ENCODE results near the gene OR4N2.
A peak's percentile ranks its signal among the peaks of the same experiment; 100 is the strongest.
"Not testable (repeated sequence)": the region's sequence is repeated elsewhere in the genome, so short reads cannot be mapped to it uniquely, and the experiment has no call there.

OR4N2 gene

DNA sequence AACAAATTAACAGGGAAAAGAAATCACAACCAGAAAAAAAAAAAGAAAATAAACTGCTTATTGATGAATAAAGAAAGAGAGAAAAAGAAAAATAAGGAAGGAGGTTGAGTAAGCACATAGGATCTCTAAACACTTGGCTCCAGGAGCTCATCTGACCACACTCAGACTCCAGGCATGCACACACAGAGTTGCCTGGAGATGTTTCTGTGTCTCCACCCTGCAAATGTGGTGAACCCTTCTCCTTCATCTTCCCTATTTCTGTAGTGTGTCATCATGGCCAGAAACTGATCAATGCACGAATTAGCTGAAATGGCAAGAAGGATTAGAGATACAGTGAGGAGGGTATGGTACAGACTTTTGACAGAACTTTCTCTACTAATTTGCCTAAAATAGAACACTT lies 20.2 kb downstream of the OR4N2 start:
- H3K36me3 ChIP-seq, result no peaks in the 10 kb centered on the region
- H3K4me1 ChIP-seq, result no peaks in the 10 kb centered on the region
- H3K4me3 ChIP-seq (ENCODE audit: low read depth, low read length), result no peak overlapping the region
- no peaks in the 10 kb centered on the region for H3K27me3 ChIP-seq
- H3K9me3 ChIP-seq, result no peaks in the 10 kb centered on the region
- DNase-seq, result no peak
- TF ChIP-seq, protein P1, sequence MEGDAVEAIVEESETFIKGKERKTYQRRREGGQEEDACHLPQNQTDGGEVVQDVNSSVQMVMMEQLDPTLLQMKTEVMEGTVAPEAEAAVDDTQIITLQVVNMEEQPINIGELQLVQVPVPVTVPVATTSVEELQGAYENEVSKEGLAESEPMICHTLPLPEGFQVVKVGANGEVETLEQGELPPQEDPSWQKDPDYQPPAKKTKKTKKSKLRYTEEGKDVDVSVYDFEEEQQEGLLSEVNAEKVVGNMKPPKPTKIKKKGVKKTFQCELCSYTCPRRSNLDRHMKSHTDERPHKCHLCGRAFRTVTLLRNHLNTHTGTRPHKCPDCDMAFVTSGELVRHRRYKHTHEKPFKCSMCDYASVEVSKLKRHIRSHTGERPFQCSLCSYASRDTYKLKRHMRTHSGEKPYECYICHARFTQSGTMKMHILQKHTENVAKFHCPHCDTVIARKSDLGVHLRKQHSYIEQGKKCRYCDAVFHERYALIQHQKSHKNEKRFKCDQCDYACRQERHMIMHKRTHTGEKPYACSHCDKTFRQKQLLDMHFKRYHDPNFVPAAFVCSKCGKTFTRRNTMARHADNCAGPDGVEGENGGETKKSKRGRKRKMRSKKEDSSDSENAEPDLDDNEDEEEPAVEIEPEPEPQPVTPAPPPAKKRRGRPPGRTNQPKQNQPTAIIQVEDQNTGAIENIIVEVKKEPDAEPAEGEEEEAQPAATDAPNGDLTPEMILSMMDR (IDR thresholded peaks at IDR 0.05; ENCODE audit: low read depth, low read length), result no peak

DNA sequence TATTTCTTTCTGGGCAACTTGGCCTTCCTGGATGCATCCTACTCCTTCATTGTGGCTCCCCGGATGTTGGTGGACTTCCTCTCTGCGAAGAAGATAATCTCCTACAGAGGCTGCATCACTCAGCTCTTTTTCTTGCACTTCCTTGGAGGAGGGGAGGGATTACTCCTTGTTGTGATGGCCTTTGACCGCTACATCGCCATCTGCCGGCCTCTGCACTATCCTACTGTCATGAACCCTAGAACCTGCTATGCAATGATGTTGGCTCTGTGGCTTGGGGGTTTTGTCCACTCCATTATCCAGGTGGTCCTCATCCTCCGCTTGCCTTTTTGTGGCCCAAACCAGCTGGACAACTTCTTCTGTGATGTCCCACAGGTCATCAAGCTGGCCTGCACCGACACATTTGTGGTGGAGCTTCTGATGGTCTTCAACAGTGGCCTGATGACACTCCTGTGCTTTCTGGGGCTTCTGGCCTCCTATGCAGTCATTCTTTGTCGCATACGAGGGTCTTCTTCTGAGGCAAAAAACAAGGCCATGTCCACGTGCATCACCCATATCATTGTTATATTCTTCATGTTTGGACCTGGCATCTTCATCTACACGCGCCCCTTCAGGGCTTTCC lies 24.2 kb downstream of the OR4N2 start:
- DNase-seq; H3K4me3 ChIP-seq (ENCODE audit: low read depth, low read length); H3K27me3 ChIP-seq; H3K36me3 ChIP-seq; H3K9me3 ChIP-seq; H3K4me1 ChIP-seq: not testable (repeated sequence)
- TF ChIP-seq, protein P1 (IDR thresholded peaks at IDR 0.05; ENCODE audit: low read depth, low read length), result peak; percentile 15; the same call in 1 of the 2 replicates

DNA sequence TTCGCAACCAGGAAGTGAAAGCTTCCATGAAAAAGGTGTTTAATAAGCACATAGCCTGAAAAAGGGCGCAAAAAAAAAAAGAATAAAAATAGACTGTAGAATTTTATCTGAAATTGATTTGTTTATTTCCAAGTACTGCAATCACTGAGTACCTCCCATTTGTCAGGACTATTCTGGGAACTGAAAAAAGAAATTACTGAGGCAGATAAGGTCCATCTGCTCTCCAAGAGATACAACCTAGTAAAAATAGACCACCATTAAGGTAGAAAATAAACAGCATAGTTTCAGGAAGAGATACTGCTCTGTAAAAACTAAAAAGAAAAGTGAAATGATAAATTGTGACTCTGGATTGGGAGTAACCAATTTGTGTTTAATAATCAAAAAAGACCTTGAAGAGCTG lies 24.7 kb downstream of the OR4N2 start:
- H3K27me3 ChIP-seq, result no peaks in the 10 kb centered on the region
- no peak overlapping the region for H3K4me3 ChIP-seq (ENCODE audit: low read depth, low read length)
- H3K4me1 ChIP-seq, result no peaks in the 10 kb centered on the region
- TF ChIP-seq, protein P1 (IDR thresholded peaks at IDR 0.05; ENCODE audit: low read depth, low read length), result no peak
- no peaks in the 10 kb centered on the region for H3K36me3 ChIP-seq
- DNase-seq, result no peak
- H3K9me3 ChIP-seq, result no peaks in the 10 kb centered on the region

DNA sequence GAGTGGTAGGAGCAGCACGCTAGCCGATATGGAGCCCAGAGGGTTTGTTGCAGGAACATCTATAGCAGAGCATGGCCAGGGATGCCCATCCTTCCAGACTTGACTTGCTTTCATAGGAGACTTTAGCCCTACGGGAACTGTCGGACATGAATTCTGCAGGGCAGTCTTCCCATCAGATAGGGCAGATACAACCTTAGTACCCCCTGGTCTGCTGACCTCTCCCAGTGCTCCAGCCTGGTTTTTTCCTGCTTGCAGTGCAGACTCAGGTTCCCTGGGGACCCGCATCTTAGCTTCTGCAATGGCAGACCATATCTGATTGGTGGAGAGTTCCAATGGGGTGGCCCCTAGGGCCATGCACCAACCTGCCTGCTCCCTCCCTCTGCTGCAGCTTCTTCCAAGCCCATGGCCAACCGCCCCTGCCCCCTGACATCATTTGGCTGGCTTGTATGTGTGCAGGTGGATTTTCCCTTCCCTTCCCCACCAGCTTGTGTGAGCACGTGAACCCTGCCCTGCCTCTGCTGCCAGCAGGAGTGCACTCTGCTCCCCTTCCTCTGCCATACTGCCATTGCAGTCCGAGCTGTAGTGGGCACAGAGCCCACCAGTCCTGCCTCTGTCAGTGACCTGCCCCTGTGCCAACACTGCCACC lies 30.8 kb downstream of the OR4N2 start:
- H3K9me3 ChIP-seq; H3K4me1 ChIP-seq; H3K27me3 ChIP-seq; DNase-seq; H3K4me3 ChIP-seq (ENCODE audit: low read depth, low read length); H3K36me3 ChIP-seq: not testable (repeated sequence)

DNA sequence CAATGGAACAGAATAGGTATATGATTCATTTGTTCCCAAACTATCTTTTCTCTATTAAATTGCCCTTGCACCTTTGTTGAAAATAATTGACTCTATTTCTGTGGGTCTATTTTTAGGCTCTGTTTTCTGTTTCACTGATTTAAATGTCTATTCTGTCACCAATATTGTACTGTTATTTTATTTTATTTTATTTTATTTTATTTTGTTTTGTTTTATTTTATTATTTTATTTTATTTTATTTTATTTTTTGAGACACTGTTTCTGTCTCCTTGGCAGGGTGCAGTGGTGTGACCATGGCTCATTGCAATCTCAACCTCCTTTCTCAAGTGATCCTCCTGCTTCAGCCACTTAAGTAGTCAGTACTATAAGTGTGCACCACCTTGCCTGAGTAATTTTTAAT lies 34.9 kb downstream of the OR4N2 start:
- no peaks in the 10 kb centered on the region for H3K4me1 ChIP-seq
- peaks cover 3% of the 10 kb centered on the region; the same call in 1 of the 2 replicates for H3K9me3 ChIP-seq
- TF ChIP-seq, protein P1 (IDR thresholded peaks at IDR 0.05; ENCODE audit: low read depth, low read length), result no peak
- H3K4me3 ChIP-seq (ENCODE audit: low read depth, low read length), result no peak overlapping the region
- no peak for DNase-seq
- no peaks in the 10 kb centered on the region for H3K36me3 ChIP-seq
- no peaks in the 10 kb centered on the region for H3K27me3 ChIP-seq

DNA sequence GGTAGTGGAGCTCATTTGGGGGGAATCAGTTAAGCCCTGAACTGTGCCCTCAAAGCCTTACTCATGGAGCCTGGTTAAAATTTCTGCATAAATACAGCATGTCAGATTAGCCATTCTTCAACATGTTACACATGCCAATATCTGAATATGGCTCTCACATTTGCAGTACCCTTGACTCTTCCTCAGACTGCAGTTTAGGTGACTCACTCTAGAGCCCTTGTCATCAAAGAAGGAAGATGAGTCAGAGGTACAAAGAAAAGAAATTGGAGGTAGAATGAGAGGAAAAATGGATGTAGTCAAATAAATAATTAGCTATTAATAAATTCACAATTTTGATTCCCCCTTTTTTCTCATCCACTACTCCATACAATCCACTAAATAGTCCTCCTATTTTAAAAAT lies 47.8 kb downstream of the OR4N2 start:
- no peaks in the 10 kb centered on the region for H3K36me3 ChIP-seq
- no peak for DNase-seq
- H3K4me1 ChIP-seq, result no peaks in the 10 kb centered on the region
- H3K4me3 ChIP-seq (ENCODE audit: low read depth, low read length), result no peak overlapping the region
- no peaks in the 10 kb centered on the region for H3K9me3 ChIP-seq
- H3K27me3 ChIP-seq, result no peaks in the 10 kb centered on the region
- TF ChIP-seq, protein P1 (IDR thresholded peaks at IDR 0.05; ENCODE audit: low read depth, low read length), result no peak

DNA sequence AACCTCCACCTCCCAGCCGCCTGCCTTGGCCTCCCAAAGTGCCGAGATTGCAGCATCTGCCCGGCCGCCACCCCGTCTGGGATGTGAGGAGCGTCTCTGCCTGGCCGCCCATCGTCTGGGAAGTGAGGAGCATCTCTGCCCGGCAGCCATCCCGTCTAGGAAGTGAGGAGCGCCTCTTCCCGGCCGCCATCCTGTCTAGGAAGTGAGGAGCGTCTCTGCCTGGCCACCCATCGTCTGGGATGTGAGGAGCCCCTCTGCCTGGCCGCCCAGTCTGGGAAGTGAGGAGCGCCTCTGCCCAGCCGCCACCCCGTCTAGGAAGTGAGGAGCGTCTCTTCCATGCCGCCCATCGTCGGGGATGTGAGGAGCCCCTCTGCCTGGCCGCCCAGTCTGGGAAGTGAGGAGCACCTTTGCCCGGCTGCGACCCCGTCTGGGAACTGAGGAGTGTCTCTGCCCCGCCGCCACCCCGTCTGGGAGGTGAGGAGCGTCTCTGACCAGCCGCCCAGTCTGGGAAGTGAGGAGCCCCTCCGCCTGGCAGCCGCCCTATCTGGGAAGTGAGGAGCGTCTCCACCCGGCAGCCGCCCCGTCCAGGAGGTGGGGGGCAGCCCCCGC lies 62.6 kb downstream of the OR4N2 start:
- H3K4me1 ChIP-seq; DNase-seq; H3K36me3 ChIP-seq; H3K27me3 ChIP-seq; H3K9me3 ChIP-seq; H3K4me3 ChIP-seq (ENCODE audit: low read depth, low read length): not testable (repeated sequence)
